DOHH2 (cell line): Measurements from ENCODE around the gene SMC4.

Source experiments
- CTCF ChIP-seq: fragments of 200-600 bp; sonication (generic); IDR thresholded peaks from one replicate; pipeline ENCODE4 v1.5.1; 2014; ENCODE audit warnings: antibody characterized with exemption, mild to moderate bottlenecking, low read depth, low read length; ENCODE audit not compliant: poor library complexity, severe bottlenecking
- EZH2phosphoT487 ChIP-seq: fragments of 200-600 bp; sonication (generic); IDR thresholded peaks from 2 replicates; pipeline ENCODE4 v1.6.1; 2017; ENCODE audit warnings: borderline replicate concordance, mild to moderate bottlenecking, antibody characterized with exemption, low read length, moderate library complexity, mixed read lengths

DNA sequence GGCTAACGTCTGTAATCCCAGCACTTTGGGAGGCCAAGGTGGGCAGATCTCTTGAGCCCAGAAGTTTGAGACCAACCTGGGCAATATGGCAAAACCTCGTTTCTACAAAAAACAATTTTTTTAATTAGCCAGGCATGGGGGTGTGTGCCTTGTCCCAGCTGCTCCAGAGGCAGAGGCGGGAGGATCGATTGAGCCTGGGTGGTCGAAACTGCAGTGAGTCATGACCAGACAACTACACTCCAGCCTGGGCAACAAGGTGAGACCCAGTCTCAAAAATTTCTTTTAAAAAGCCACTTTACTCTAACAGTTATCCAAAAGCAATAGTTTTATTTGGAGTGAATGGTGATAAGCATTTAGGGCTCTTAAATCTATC, 37.6 kb downstream of the SMC4 start:
- TF ChIP-seq CTCF (no peak), EZH2phosphoT487 (no peak)
